GM18870 (cell line): ENCODE measurements around the gene MISFA.
A peak's percentile ranks its signal among the peaks of the same experiment; 100 is the strongest.
"Not testable (repeated sequence)": the region's sequence is repeated elsewhere in the genome, so short reads cannot be mapped to it uniquely, and the experiment has no call there.

ENCODE experiments used
- ATAC-seq: cut with Tn5 transposase; IDR thresholded peaks from one replicate; pipeline ENCODE4 v1.9.1; 2021; ENCODE audit warnings: moderate library complexity; ENCODE audit not compliant: unreplicated experiment

The MISFA gene

DNA sequence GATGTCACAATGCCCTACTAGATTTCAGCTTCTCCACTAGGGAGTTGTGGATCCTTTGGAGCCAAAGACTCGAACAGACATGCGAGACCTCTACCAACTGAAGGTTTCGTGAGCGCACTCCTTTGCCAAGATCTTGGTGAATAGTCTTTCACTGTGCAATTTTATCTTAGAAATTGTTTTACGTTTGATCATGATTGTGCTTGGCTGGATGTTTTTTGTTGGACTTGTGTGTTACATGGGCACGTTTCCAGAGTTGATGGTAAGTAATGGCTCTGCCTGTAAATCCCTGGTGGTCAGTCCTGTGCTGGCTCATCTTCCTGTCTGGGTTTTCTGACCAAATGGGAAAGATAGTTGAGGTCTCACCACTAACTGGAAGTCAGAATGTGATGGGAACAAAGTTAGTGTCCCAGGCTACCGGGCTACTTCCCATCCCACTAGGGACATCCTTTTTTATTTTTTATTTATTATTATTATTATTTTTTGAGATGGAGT lies at the start of gene MISFA:
TSS of gene MISFA (plus strand) at position 51 of the 492 bp plus-strand sequence. CDS start at position 191, 140 bp downstream.
- no peak for ATAC-seq

DNA sequence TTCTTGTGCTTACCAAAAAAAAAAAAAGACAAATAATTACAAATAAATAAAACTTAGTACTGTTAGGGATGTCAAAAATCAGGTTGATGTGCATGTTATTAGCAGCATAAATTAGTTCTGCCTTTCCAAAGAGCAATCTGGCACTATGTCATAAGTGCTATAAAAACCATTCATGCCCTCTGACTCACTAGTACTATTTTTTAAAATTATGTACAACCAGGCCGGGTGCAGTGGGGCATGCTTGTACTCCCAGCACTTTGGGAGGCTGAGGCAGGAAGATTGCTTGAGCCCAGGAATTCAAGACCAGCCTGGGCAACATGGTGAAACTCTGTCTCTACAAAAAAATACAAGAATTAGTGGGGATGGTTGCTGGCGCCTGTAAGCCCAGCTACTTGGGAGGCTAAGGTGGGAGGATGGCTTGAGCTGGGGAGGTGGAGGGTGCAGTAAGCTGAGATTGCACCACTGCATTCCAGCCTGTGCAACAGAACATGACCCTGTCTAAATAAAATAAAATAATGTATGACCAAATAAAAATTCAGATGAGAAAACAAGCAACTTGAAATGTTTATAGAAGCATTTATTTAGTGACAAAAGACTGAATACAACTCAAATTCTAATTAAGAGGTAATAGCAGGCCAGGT lies 36.4 kb upstream of the MISFA start:
- no peak for ATAC-seq

DNA sequence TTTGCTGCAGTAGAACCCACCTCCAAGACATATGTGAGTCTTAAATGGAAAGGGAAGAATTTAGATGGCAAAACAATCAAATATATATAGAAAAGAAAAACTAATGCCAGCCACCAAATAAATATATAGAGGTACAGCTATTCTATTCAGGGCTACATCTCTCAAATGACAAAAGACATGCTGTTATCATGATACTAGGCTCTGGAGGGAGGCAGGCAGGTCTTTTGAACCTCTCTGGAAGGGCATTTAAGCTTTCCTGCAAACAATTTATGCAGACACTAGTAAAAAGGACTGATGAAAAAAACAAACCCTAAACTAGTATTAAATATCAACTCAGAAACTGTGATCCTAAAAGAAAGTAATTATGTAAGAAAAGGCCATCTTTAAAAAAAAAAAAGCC lies 35.4 kb upstream of the MISFA start:
- no peak for ATAC-seq

- no peak for ATAC-seq
Measured at GRCh38 chr11:18566406-18566805, 33.2 kb upstream of the MISFA start.

DNA sequence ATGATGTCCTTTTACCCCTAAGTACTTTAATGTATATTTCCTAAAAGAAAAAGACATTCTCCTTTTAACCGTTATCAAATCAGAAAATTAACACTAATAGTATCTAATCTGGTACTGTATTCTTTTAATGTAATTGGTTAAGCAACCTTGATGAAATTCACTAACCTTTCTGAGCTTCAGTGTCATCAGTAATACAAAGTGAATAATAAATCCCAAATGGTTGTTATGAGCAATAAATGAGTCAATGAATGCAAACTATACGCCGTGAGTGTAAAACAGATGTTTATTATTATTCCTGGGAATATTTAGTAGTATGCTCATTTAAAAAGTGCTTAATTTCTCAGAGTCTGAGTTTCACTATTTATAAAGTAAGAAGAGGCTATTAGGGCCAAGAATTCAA lies 32.5 kb upstream of the MISFA start:
- no peak for ATAC-seq

DNA sequence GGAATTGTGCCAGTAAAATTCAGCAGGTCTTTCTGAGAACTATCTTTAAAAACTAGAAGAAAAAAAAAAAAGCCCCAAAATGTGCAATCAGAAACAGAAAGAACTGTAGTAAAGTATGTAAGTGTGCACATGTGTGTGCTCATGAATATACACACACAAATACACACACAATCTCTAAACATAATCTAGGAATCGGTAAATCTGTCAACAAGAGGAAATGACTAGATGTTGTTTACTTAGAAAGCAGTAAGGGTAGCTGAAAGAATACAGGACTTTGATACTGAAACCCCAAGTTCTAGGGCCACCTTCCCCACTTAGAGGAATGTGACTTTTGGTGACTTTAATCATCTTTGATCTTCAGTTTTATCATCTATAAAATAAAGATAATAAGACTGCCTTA lies 24.2 kb upstream of the MISFA start:
- no peak for ATAC-seq

DNA sequence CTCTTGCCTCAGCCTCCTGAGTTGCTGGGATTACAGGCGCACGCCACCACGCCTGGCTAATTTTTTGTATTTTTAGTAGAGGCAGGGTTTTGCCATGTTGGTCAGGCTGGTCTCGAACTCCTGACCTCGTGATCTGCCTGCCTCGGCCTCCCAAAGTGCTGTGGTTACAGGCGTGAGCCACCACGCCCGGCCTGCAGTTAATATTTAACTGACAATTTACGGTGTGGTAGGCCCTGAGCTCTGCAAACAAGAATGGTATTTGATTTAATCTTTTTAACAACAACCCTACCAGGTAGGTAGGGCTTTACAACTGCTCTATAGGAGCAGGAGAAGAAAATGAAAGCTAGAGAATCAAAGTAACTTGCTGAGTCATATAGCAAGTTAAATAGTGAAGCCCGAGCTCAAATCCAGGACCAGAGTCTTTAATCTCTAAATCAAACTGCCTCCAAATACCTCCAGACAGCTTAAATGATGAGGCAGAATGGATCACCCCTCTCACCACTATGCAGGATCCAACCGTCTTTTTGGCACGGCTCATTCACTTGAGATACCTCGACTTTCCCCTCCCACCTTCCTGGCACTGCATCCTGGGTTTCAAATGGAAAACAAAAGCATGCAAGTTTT lies 20.5 kb upstream of the MISFA start:
- peak; percentile 70 for ATAC-seq

GRCh38 chr11:18580113-18580766 lies 19.3 kb upstream of the MISFA start:
- ATAC-seq: no peak

- ATAC-seq: no peak
Measured at GRCh38 chr11:18581825-18582224, 17.8 kb upstream of the MISFA start.

DNA sequence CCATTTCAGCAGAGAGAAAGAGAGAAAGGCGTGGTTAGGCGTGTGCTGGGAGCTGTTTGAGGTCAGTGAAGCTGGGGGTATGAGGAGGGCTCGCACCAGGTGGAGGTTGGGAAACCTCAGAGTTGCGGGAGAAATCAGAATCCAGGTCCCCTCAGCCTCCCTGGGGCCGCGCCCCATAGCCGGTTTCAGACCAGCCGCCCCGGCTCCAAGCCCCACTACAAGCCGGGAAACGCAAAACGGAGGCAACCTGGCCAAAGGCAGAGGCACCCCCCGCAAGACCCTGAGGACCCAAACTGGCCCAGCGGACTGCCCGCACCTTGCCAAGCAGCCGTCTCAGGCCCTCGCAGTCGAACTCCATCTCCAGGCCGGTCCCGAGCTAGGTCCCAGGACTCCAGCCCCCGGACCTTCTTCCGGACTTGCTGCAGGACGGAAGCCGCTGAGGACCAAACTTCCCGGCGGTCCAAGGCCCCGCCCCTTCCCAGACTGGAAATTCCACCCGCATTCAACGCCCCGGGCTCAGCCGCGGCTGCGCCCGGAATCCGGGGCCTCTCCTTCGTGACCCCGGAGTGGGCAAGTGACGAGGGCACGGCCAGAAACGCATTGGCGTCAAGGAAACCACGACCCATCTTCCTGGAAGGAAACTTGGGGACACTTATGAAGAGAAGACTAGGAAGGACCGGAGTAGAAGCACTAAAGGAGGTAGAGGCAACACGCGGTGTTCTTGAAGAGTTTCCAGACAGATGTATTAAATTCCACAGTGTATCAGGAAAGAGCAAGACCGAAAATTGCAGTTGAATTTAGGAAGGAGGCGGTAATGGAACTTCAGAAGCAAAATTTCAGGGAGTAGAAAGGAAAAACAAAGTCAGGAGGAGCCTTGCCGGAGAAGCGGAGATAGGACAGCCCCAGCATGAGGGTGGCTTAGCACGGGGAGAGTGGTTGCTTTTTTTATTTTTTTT lies 11.0 kb upstream of the MISFA start, which contains the start of gene UEVLD:
TSS of gene UEVLD (minus strand) at position 438 of the 956 bp plus-strand sequence. CDS start at position 358, 80 bp downstream.
- ATAC-seq: peak; percentile 46

GRCh38 chr11:18590571-18590970 lies 9.0 kb upstream of the MISFA start:
- ATAC-seq: no peak

GRCh38 chr11:18594088-18594487 lies 5.5 kb upstream of the MISFA start:
- ATAC-seq: not testable (repeated sequence)

GRCh38 chr11:18594999-18595749 lies 4.4 kb upstream of the MISFA start:
- no peak for ATAC-seq

DNA sequence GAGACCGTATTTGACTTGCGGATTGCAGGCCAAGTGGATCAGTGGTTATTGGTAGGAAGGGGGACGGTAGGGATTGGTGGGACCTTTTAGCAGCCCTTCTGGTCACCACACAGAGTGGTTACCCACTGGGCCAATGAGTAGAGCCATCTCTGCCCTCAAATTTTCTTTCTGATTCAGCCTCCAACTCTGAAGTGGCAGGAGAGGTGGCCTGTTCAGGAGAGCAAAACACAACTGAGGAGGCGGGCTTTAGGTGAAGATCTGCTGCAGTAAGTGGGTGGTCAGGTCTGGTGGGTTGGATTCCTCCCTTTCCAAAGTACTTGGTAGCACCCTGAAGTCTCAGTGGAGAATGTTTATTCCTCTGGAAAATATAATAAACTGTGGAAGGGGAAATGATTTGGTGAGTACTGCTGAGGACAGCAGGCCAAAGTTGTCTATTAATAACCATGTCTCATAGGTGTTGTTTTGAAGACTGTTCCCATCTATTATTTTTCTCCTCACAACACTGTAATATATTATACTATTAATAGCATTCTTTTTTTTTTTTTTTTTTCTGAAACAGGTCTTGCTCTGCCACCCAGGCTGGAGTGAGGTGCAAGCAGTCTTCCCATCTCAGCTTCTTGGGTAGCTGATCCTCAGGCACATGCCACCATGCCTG lies 1.5 kb downstream of the MISFA start:
- ATAC-seq: no peak

GRCh38 chr11:18608376-18608775 lies 8.8 kb downstream of the MISFA start:
- no peak for ATAC-seq

DNA sequence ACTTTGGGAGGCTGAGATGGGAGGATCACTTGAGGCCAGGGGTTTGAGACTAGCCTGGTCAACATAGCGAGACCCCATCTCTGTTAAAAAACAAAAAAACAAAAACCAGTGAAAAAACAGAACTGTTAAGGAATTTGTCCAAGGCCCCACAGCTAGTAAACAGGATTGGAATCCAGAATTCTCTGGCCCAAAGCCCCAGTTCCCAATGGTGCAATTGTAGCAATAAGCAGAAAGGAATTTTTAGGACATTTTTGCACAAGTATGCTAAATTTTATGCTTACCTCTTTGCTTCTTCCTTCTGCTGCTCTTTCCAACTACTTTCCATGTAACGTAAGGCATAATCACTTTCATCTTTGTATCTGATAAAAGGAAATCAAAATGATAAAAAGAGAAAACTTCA lies 11.6 kb downstream of the MISFA start:
- ATAC-seq: no peak

- no peak for ATAC-seq
Measured at GRCh38 chr11:18612394-18612793, 12.8 kb downstream of the MISFA start.

- no peak for ATAC-seq
Measured at GRCh38 chr11:18614667-18615066, 15.1 kb downstream of the MISFA start.

- ATAC-seq: peak; percentile 96
Measured at GRCh38 chr11:18615628-18616392, 16.2 kb downstream of the MISFA start.
